Fibroblast of skin of right quadriceps (primary cell): ENCODE results near the gene CLNK.
A peak's percentile ranks its signal among the peaks of the same experiment; 100 is the strongest.

ENCODE experiments used
- DNase-seq: peaks from one replicate; pipeline ENCODE4 v3.0.0-alpha.2; 2013

CLNK gene

DNA sequence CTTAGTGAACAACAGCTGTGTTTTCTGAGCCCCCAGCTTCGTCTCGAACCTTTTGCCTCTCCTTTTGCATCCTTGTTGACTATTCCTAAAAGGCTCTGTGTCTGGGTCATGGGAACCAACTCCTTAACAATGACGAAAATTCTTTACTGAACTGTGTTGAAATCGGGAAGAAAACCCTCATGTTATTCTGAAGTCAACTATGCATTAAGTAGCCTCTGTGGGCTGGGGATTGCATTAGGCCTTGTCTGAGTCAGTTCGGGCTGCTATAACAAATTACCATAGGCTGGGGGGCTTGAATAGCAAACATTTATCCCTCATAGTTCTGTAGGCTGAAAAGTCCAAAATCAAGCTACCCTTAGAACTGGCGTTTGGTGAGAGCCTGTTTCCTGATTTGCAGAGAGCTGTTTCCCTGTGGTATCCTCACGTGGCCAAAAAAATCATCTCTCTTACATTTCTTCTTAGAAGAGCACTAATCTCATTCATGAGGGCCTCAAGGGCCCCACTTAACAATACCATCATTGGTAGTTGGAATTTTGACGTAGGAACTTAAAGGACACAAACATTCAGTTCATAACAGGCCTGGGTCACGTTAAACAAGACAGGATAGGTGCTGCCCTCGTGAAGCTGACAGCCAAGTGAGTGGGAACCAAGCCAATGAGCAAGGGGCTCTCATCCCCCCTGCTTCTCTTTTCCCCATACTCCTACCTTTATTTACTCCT is 75.9 kb downstream of the CLNK start:
- DNase-seq = peak; percentile 44

GRCh38 chr4:10607206-10607605 is 77.4 kb downstream of the CLNK start:
- DNase-seq = no peak

GRCh38 chr4:10606483-10607155 is 77.9 kb downstream of the CLNK start:
- no peak for DNase-seq

DNA sequence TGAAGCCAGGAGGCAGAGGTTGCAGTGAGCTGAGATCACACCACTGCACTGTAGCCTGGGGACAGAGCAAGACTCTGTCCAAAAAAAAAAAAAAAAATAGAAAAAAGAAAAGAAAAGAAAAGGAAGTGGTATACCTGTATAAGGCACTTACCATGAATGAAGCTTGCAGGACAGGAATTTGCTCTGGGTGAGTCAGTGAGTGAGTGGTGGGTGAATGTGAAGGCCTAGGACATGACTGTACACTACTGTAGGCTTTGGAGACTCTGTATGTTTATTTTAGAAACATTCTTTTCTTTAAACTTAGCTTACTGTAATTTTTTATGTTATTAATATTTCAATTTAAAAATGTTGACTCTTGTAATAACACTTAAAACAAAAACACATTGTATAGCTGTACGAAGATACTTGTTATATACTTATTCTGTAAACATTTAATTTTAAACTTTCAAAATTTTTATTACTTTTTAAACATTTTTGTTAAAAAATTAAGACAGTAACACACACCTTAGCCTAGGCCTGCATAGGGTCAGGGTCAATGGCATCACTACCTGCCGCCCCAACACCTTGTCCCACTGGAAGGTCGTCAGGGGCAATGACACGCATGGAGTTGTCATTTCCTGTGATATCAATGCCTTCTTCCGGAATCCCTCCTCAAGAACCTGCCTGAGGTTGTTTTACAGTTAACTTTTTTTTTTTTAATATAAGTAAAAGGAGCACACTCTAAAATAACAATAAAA is 78.7 kb downstream of the CLNK start:
- peak; percentile 83 for DNase-seq

- peak; percentile 47 for DNase-seq
Observed at GRCh38 chr4:10605031-10605430, 79.5 kb downstream of the CLNK start.

DNA sequence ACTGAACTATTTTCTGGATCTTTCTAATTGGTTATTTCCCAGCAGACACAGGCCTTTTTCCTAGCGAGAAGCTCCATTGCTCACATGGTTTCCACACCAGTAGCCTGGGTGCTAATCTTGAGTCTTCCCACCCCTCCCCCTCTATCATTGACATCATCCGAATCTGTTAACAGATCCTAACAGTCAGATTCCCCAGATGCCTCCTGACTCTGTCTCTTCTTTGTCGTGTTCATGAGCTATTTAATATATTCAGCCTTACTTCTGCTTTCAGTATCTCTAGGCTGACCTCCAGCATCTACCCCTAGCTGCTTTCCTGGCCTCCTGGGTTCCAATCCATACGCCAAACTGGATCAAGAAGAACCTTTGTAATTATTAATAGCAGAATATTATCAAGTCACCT is 85.0 kb downstream of the CLNK start:
- DNase-seq = peak; percentile 56

GRCh38 chr4:10598829-10599228 is 85.7 kb downstream of the CLNK start:
- no peak for DNase-seq

DNA sequence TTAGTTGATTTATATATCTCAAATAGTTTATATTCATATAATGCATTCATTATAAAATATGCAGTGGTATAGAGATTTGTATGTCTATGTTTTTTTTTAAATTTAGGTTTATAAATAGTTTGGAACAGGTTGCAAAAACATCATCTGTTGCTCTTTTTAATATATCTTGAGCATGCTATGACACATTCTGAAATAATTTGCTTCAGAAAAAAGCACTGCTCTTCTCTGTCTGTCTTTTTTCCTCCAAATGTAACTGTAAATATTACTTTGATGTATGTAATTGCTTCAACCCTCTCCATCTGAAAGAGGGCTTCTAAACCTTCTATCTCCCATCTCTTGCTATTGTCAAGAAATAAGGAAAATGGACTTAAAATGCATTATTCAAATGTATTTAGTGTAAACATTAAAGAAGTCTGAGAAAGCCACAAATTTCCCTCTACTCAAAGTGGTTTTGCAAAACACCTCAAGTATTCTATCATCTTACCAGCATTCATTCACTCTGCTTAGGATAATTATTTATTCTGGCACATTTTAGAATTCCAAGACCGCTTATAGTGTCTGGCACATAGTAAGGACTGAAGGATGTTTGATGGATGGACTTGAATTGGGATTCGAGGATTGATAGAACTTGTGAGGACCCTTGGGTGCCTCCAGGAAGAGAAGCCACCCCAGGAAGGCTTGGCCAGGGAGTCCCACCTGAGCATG is 87.8 kb downstream of the CLNK start:
- DNase-seq = no peak

GRCh38 chr4:10593130-10593529 is 91.4 kb downstream of the CLNK start:
- no peak for DNase-seq

DNA sequence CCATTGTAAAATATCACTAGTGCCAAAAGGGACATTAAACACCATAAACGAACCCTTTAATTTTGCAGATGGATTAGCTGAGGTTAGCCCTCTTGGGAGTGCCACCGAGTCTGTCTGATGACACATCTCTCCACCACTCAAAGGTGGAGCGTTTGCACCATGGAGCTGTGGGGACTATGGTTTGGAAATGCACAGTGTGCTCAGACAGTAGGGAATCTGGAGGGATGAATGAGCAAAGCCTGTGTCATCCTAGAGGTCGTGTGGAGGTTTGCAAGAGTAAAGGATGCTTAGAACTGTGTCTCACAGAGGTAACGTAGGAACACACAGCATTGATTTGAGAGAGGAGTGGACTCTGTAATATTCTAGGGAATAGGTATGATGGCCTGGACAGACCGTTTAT is 93.7 kb downstream of the CLNK start:
- DNase-seq = peak; percentile 87

DNA sequence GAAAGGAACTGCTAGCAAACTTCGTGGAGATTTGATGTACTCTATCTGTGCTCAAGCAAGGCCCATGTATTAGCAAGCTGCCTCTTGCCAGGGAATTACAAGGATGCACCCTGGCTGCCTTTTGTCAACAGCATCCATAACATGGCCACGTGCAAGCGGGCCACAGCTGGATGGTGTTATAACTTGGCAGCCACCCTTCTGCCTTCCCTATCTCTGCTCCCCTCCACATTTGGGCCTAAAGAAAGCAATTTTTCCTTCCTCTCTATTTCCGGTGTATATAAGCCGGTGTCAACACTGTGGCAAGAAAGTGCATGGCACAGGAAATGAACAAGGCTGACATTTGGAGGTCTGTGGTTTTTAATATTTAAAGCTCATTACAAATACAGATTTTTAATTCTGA is 94.8 kb downstream of the CLNK start:
- DNase-seq = peak; percentile 70

GRCh38 chr4:10589321-10589720 is 95.2 kb downstream of the CLNK start:
- peak; percentile 66 for DNase-seq

DNA sequence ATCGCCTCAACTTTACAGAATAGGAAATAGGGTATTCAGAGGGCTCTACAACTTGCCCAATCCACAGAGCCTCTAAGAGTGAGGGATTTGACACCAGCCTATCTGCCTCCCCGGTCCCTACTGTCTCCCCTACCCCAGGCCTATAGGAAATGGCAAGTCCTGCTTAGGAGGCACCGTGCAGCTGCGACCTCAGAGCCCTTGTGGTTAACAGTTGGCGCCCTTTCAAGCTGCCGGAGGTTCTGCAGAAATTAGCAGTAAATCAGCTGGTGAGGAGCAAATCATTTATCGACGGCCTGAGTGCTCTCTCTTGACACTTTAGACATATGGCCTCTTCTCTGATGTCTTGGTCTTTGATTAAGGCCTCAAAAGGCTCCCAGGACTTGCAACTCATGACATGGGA is 96.9 kb downstream of the CLNK start:
- no peak for DNase-seq

- DNase-seq = no peak
Observed at GRCh38 chr4:10587296-10587695, 97.3 kb downstream of the CLNK start.

- peak; percentile 73 for DNase-seq
Observed at GRCh38 chr4:10584042-10584441, 100.5 kb downstream of the CLNK start.

DNA sequence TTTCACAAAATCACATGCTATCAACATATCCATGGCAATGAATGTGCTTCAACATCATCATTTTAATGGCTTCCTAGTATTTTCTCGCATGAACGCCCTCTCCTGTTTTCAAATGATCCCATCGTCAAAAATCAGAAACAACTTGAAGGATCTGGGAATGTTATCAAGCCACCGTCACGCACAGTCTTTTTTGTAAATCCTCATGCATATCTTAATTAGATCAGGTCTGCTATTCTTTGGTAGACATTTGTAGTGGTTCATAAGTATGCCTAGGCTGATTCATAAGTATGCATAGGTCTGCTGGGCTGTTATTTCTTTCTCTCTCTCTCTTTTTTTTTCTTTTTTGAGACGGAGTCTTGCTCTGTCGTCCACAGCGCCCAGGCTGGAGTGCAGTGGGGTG is 101.6 kb downstream of the CLNK start:
- DNase-seq = no peak

DNA sequence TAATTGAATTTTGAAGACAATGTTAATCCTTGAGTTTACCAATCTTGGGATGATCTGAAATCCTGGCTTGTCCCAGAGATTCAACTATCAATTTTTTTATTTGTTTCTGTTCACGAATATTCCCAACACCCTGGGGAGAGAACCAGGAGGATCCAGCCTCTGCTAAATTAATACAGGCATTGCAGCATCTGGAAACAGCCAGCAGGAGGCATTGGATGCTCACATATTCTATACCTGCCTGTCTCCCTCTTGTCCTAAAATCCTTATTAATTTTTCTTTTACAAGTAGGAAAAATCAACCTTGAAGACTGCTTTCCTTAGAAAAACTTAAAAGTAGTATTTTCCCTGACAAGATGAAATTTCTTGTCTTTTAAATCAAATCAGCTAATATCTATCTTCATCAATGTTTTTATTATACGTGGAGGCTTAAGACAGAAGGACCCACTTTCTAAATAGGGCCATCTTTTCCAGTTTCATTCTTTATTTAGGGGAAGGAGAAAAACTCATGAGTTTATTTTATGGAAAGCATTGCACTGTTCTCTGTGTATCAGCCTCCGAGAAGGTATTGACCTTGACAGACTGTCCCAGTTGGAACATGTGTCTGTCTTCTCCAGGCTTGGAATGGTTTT is 102.4 kb downstream of the CLNK start:
- peak; percentile 51 for DNase-seq

DNA sequence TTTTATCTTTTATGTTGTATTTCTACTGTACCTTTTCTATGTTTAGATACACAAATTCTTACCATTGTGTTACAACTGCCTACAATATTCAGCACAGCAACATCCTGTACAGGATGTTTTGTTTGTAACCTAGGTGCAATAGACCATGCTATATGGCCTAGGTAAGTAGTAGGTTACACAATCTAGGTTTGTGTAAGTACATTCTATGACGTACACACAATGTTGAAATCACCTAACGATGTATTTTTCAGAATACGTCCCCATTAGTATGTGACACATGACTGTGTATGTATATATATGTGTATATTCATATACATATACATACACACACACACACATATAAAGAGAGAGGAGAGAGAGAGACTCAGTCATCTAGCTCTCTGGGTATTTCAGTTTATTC is 103.5 kb downstream of the CLNK start:
- no peak for DNase-seq

GRCh38 chr4:10579648-10580047 is 104.9 kb downstream of the CLNK start:
- DNase-seq = no peak

GRCh38 chr4:10577508-10578426 is 106.8 kb downstream of the CLNK start:
- DNase-seq = no peak

- no peak for DNase-seq
Observed at GRCh38 chr4:10577018-10577417, 107.5 kb downstream of the CLNK start.

DNA sequence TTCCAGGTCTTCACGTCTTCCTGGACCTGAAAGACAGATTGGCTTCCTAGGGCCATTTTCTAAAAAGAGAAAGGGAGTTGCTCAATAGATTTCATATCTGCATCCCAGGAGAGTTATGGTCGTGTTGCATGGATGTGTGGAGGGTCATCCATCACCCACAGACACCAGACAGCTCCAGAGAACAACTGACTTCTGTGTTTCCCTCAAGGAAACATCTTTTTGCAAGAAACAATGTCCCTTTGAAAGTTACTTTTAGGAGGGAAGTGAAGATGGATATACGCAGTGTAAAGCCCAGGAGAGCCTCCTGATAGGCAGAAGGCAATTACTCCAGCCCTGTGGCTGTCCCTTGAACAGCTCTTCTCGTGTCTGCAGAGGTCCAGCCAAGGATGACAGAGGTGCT is 108.3 kb downstream of the CLNK start:
- DNase-seq = no peak
